Esophagus squamous epithelium (tissue), 5 donors: ENCODE data around the gene DAB2IP. TPM values are rescaled to one million over a fixed set of nuclear protein-coding genes. Genes with fewer than 3 reads are reported as not detected.

Experiments used
- DNase-seq: peaks from one replicate; lab custom pipeline; 2025; lab: John Stamatoyannopoulos, UW
- H3K27ac ChIP-seq, 4 donors: fragments of 200-600 bp; sonication (generic); one replicate each; pipeline ENCODE4 v1.5.1; 2016 to 2019; ENCODE audit warnings: mild to moderate bottlenecking in 1 of 4
- H3K27me3 ChIP-seq, 4 donors: fragments of 200-600 bp; sonication (generic); 1 replicate in 3 of 4; 2 replicates in 1 of 4; pipeline versions ENCODE4 v1.5.1 to v1.6.0; 2017 to 2021; ENCODE audit warnings: antibody characterized with exemption in 1 of 4
- H3K36me3 ChIP-seq, 3 donors: fragments of 200-600 bp; sonication (generic); one replicate each; pipeline ENCODE4 v1.5.1; 2016 to 2019
- H3K4me1 ChIP-seq, 3 donors: fragments of 200-600 bp; sonication (generic); one replicate each; pipeline ENCODE4 v1.5.1; 2017 to 2019
- H3K4me3 ChIP-seq, 4 donors: fragments of 200-600 bp; sonication (generic); 1 replicate in 3 of 4; 2 replicates in 1 of 4; pipeline ENCODE4 v1.5.1; 2016 to 2019; ENCODE audit warnings: mild to moderate bottlenecking in 2 of 4, moderate library complexity in 1 of 4
- H3K9me3 ChIP-seq, 3 donors: fragments of 200-600 bp; sonication (generic); one replicate each; pipeline ENCODE4 v1.5.1; 2016 to 2019
- CTCF ChIP-seq, 6 experiments: fragments of 450-650 bp in 4 of 6; fragments of 200-600 bp in 2 of 6; sonication (generic) in 2 of 6; IDR thresholded peaks; one replicate each; pipeline ENCODE4 v1.5.1; 2016 to 2019; ENCODE audit warnings: antibody characterized with exemption in 6 of 6, mild to moderate bottlenecking in 4 of 6, moderate library complexity in 4 of 6
- POLR2A ChIP-seq, 4 donors: fragments of 450-650 bp; IDR thresholded peaks; one replicate each; pipeline ENCODE4 v1.6.1; 2017; ENCODE audit warnings: antibody characterized with exemption in 4 of 4, mild to moderate bottlenecking in 4 of 4, moderate library complexity in 3 of 4
- WGBS, 2 donors: methylation state at CpG; one replicate each; pipeline ENCODE4 v1.1.5; 2018; 5-methylcytosine and 5-hydroxymethylcytosine counted together
- intact Hi-C: fragments of 100-400 bp; cut with DNase I; formaldehyde crosslinking; loops from one replicate; pipeline ENCODE4 v1.15.0; 2022
- total RNA-seq, 4 donors: library from RNA; depleted of rRNA; stranded (reverse); fragments of >200 nt; gene quantifications; one replicate each; pipeline ENCODE4 v1.1.0, GENCODE V29; 2016
- donor health status: DM: yes; HTN: yes; CAD: no.

DAB2IP gene
- total RNA-seq, 4 donors from 2014 or later = 28.3 to 48.8 (median 38.1) TPM

GRCh38 chr9:121631978-121632418 lies 19.4 kb upstream of the DAB2IP start:
- intact Hi-C loops = no loop called here
- peaks cover 11 to 32% (median 29%) of the 10 kb centered on the region in 3 donors for H3K4me1 ChIP-seq
- no peak overlapping the region for H3K27ac ChIP-seq
- 88 to 91% methylated on average over 5 to 17 of the region's 18 CpGs for whole genome bisulfite sequencing, 2 donors
- no peaks in the 10 kb centered on the region for H3K36me3 ChIP-seq
- no peak for DNase-seq
- no peak overlapping the region for H3K4me3 ChIP-seq
- TF ChIP-seq POLR2A (IDR thresholded peaks at IDR 0.05) (no peak), CTCF (IDR thresholded peaks at IDR 0.05) (no peak)
- H3K9me3 ChIP-seq = no peaks in the 10 kb centered on the region
- H3K27me3 ChIP-seq = no peaks in the 10 kb centered on the region

- Histone ChIP-seq H3K4me1 (peaks cover 17 to 44% (median 41%) of the 10 kb centered on the region in 3 donors), H3K9me3 (no peaks in the 10 kb centered on the region), H3K4me3 (no peak overlapping the region), H3K27me3 (no peaks in the 10 kb centered on the region), H3K27ac (no peak overlapping the region), H3K36me3 (no peaks in the 10 kb centered on the region)
- 68 to 83% methylated on average over 5 to 7 of the region's 9 CpGs for WGBS, 2 donors
- no peak for TF ChIP-seq CTCF (IDR thresholded peaks at IDR 0.05)
- no peak for TF ChIP-seq POLR2A (IDR thresholded peaks at IDR 0.05)
- intact Hi-C loops = no loop called here
- DNase-seq = no peak
Observed at GRCh38 chr9:121633119-121633714, 18.2 kb upstream of the DAB2IP start.

- Histone ChIP-seq H3K9me3 (no peaks in the 10 kb centered on the region), H3K27ac (no peak overlapping the region), H3K36me3 (no peaks in the 10 kb centered on the region), H3K27me3 (no peaks in the 10 kb centered on the region), H3K4me1 (peaks cover 17 to 49% (median 41%) of the 10 kb centered on the region in 3 donors), H3K4me3 (no peak overlapping the region)
- TF ChIP-seq POLR2A (IDR thresholded peaks at IDR 0.05) = no peak
- no peak for TF ChIP-seq CTCF (IDR thresholded peaks at IDR 0.05)
- intact Hi-C loops = no loop called here
- no peak for DNase-seq
- WGBS, 2 donors = 86% methylated on average over 1 of the region's 1 CpG
Observed at GRCh38 chr9:121633736-121634135, 17.7 kb upstream of the DAB2IP start.

GRCh38 chr9:121634329-121635261 lies 16.8 kb upstream of the DAB2IP start:
- Histone ChIP-seq H3K27ac (no peak overlapping the region), H3K4me1 (peaks cover 17 to 49% (median 41%) of the 10 kb centered on the region in 3 donors), H3K4me3 (no peak overlapping the region), H3K36me3 (no peaks in the 10 kb centered on the region), H3K27me3 (no peaks in the 10 kb centered on the region), H3K9me3 (no peaks in the 10 kb centered on the region)
- TF ChIP-seq CTCF (IDR thresholded peaks at IDR 0.05) (peak in 1 of 6 experiments; percentile 22), POLR2A (IDR thresholded peaks at IDR 0.05) (no peak)
- intact Hi-C loops = no loop called here
- DNase-seq = no peak
- WGBS, 2 donors = 64 to 79% methylated on average over 10 to 13 of the region's 20 CpGs
